MCF 10A (cell line): ENCODE results near the gene LDB1. TPM values are rescaled to one million over a fixed set of nuclear protein-coding genes. Genes with fewer than 3 reads are reported as not detected.

Source experiments
- BruUV-seq: library from RNA; stranded (reverse); fragments of 400-500 nt; replicated peaks from 2 replicates; lab custom pipeline; 2021; lab: Mats Ljungman, UMichigan
- CTCF ChIA-PET: fragments of 300-600 bp; sonication (Branson Sonifier 250); formaldehyde crosslinking; extraction: SDS; loops from one replicate; lab custom pipeline; 2021; ENCODE audit warnings: antibody characterized with exemption, inconsistent platforms; lab: Yijun Ruan, JAX
- POLR2A ChIA-PET: fragments of 300-600, 350-650 bp; sonication (Branson Sonifier 250); formaldehyde crosslinking; extraction: SDS; loops from one replicate; lab custom pipeline; 2020; ENCODE audit warnings: antibody characterized with exemption, inconsistent platforms; lab: Yijun Ruan, JAX
- DNase-seq: peaks from one replicate; pipeline ENCODE4 v3.0.0-alpha.2; 2018; ENCODE audit not compliant: unreplicated experiment
- H3K27ac Mint-ChIP-seq: one replicate; pipeline ENCODE4 v1.8.0; 2022; ENCODE audit warnings: mild to moderate bottlenecking, low read depth, mixed read lengths; ENCODE audit not compliant: unreplicated experiment
- H3K27me3 Mint-ChIP-seq: one replicate; pipeline ENCODE4 v1.8.0; 2022; ENCODE audit warnings: mixed read lengths; ENCODE audit not compliant: insufficient read depth, unreplicated experiment
- H3K36me3 Mint-ChIP-seq: one replicate; pipeline ENCODE4 v1.8.0; 2022; ENCODE audit warnings: mild to moderate bottlenecking, moderate library complexity, mixed read lengths; ENCODE audit not compliant: insufficient read depth, unreplicated experiment
- H3K4me1 Mint-ChIP-seq: one replicate; pipeline ENCODE4 v1.8.0; 2022; ENCODE audit warnings: mixed read lengths; ENCODE audit not compliant: insufficient read depth, unreplicated experiment
- H3K4me3 Mint-ChIP-seq: one replicate; pipeline ENCODE4 v1.8.0; 2022; ENCODE audit warnings: mild to moderate bottlenecking, moderate library complexity, mixed read lengths; ENCODE audit not compliant: unreplicated experiment
- H3K9me3 Mint-ChIP-seq: one replicate; pipeline ENCODE4 v1.8.0; 2022; ENCODE audit warnings: mixed read lengths; ENCODE audit not compliant: unreplicated experiment
- CTCF ChIP-seq: fragments of 200-600 bp; IDR thresholded peaks from one replicate; pipeline ENCODE4 v1.8.0; 2022; ENCODE audit warnings: antibody characterized with exemption, mild to moderate bottlenecking; ENCODE audit not compliant: unreplicated experiment
- intact Hi-C: fragments of 100-400 bp; cut with micrococcal nuclease; formaldehyde crosslinking; loops from 2 replicates; pipeline ENCODE4 v1.14.1; 2022
- total RNA-seq: library from RNA; stranded (reverse); gene quantifications from 2 replicates; pipeline ENCODE4 v1.2.3, GENCODE V29; 2022

Gene LDB1
- total RNA-seq, 1 experiment from 2014 or later, result 28.9 TPM

- BruUV-seq, result no TSS peak
- Mint-ChIP-seq H3K4me3 (no peak overlapping the region), H3K27me3 (peaks cover 11% of the 10 kb centered on the region), H3K4me1 (no peaks in the 10 kb centered on the region), H3K36me3 (no peaks in the 10 kb centered on the region), H3K27ac (no peak overlapping the region), H3K9me3 (no peaks in the 10 kb centered on the region)
- no peak for DNase-seq
- no peak for TF ChIP-seq CTCF
- intact Hi-C loops, result no loop called here
- ChIA-PET CTCF (interaction anchor here (0.8 to 3.6 kb wide), 4 partner anchors 10 to 195 kb away, joined by 3 to 36 read pairs (median 4); no protein-coding TSS in a partner anchor), POLR2A (no interaction called here)
These were observed 36.6 kb downstream of the LDB1 start for GRCh38 chr10:102083541-102083940.

GRCh38 chr10:102072673-102073527, 47.3 kb downstream of the LDB1 start:
- H3K4me1 Mint-ChIP-seq, result peaks cover 12% of the 10 kb centered on the region
- no peaks in the 10 kb centered on the region for H3K9me3 Mint-ChIP-seq
- H3K4me3 Mint-ChIP-seq, result no peak overlapping the region
- peak; percentile 84 for TF ChIP-seq CTCF
- H3K36me3 Mint-ChIP-seq, result peaks cover 15% of the 10 kb centered on the region
- ChIA-PET CTCF (interaction anchor here (0.6 to 3.4 kb wide), 55 partner anchors 9 to 1111 kb away, joined by 3 to 39 read pairs (median 4); partner anchors contain the start of gene ARMH3), POLR2A (interaction anchor here (1.2 to 2.3 kb wide), 5 partner anchors 16 to 254 kb away, joined by 3 to 7 read pairs (median 4); partner anchors contain the start of genes ARMH3 and OGA)
- BruUV-seq, result no TSS peak
- intact Hi-C loops, result loop anchor here (1.0 to 5.0 kb wide), 6 partner anchors 62 to 471 kb away; no protein-coding TSS in a partner anchor
- peak; percentile 86 for DNase-seq
- no peaks in the 10 kb centered on the region for H3K27me3 Mint-ChIP-seq
- H3K27ac Mint-ChIP-seq, result peak overlapping the region; percentile 76

GRCh38 chr10:102069071-102069470, 51.1 kb downstream of the LDB1 start:
- Mint-ChIP-seq H3K4me3 (no peak overlapping the region), H3K27me3 (no peaks in the 10 kb centered on the region), H3K4me1 (peaks cover 21% of the 10 kb centered on the region), H3K27ac (no peak overlapping the region), H3K9me3 (no peaks in the 10 kb centered on the region), H3K36me3 (peaks cover 17% of the 10 kb centered on the region)
- ChIA-PET POLR2A (interaction anchor here (0.8 to 1.4 kb wide), 3 partner anchors 14 to 59 kb away, joined by 3 to 8 read pairs (median 3); partner anchors contain the start of gene ARMH3), CTCF (interaction anchor here (1.6 to 3.1 kb wide), 3 partner anchors 59 to 234 kb away, joined by 5 to 12 read pairs (median 6); no protein-coding TSS in a partner anchor)
- TF ChIP-seq CTCF, result no peak
- no TSS peak for BruUV-seq
- no peak for DNase-seq
- intact Hi-C loops, result no loop called here

DNA sequence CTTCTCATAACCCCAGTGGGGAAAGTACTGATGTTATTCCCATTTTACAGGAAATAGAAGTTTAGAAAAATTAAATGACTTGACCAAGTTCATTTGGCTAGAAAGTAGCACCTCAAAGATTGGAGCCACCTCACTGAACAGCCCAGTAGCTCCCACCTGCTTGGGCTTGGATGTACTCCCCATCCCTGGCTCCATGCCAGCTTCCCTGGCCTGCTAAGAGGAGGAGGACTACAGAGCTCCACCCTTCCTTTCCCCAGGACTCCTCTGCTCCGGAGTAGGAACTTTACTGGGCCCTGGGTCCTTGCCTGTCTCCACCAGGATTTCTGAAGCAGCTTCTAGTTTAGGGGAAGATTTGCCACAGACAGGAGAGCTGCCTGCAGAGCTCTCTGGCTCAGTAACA, 52.0 kb downstream of the LDB1 start:
- peaks cover 24% of the 10 kb centered on the region for H3K4me1 Mint-ChIP-seq
- peak; percentile 48 for DNase-seq
- intact Hi-C loops, result no loop called here
- no TSS peak for BruUV-seq
- H3K36me3 Mint-ChIP-seq, result peaks cover 17% of the 10 kb centered on the region
- H3K27me3 Mint-ChIP-seq, result no peaks in the 10 kb centered on the region
- CTCF ChIA-PET, result interaction anchor here (1.0 to 3.1 kb wide), 6 partner anchors 33 to 233 kb away, joined by 3 to 12 read pairs (median 5); no protein-coding TSS in a partner anchor
- no peak overlapping the region for H3K27ac Mint-ChIP-seq
- H3K9me3 Mint-ChIP-seq, result no peaks in the 10 kb centered on the region
- no peak overlapping the region for H3K4me3 Mint-ChIP-seq
- no peak for TF ChIP-seq CTCF
- POLR2A ChIA-PET, result interaction anchor here (0.5 to 1.4 kb wide), 8 partner anchors 10 to 374 kb away, joined by 3 to 8 read pairs (median 3); partner anchors contain the start of gene ARMH3
